Left colon (tissue), 2 donors: ENCODE results near the gene SLC26A11. TPM values are rescaled to one million over a fixed set of nuclear protein-coding genes. Genes with fewer than 3 reads are reported as not detected.
A peak's percentile ranks its signal among the peaks of the same experiment; 100 is the strongest.

Experiments
- ATAC-seq: fragments of 200-7000 bp; cut with Tn5 transposase; one replicate; pipeline ENCODE4 v1.9.1; 2020; ENCODE audit warnings: mild to moderate bottlenecking, moderate library complexity
- DNase-seq, 2 donors: peaks; one replicate each; pipeline ENCODE4 v3.0.0-alpha.2; 2020
- intact Hi-C, 2 donors: fragments of 100-400 bp; cut with DNase I in 1 of 2; cut with micrococcal nuclease in 1 of 2; formaldehyde crosslinking; loops; one replicate each; pipeline versions ENCODE4 v1.11.2 to v1.14.0; 2022; cut with DNase I, micrococcal nuclease
- long read RNA-seq: library from polyadenylated mRNA; unstranded; transcript quantifications from one replicate; pipeline ENCODE4 v2.0.0, GENCODE V29; 2021
- total RNA-seq, 2 donors: library from RNA; stranded (reverse); fragmentation: NEBNext Ultra II Directional; extraction: Animal tissue kit (Norgen Biotek cat#: 25700); gene quantifications; one replicate each; pipeline ENCODE4 v1.2.1, GENCODE V29; 2021
- donor health status: DM: no; HTN: no; CAD: no.
- donor health status: DM: yes; HTN: yes; CAD: no.

SLC26A11 gene
- 1 to 10 TPM; 9.4 to 10.0 TPM for total RNA-seq
- long read RNA-seq, partial matches to known transcripts: 10 of 14 reads
- long read RNA-seq, other reads (novel, unspliced or antisense): 2 of 14 reads

DNA sequence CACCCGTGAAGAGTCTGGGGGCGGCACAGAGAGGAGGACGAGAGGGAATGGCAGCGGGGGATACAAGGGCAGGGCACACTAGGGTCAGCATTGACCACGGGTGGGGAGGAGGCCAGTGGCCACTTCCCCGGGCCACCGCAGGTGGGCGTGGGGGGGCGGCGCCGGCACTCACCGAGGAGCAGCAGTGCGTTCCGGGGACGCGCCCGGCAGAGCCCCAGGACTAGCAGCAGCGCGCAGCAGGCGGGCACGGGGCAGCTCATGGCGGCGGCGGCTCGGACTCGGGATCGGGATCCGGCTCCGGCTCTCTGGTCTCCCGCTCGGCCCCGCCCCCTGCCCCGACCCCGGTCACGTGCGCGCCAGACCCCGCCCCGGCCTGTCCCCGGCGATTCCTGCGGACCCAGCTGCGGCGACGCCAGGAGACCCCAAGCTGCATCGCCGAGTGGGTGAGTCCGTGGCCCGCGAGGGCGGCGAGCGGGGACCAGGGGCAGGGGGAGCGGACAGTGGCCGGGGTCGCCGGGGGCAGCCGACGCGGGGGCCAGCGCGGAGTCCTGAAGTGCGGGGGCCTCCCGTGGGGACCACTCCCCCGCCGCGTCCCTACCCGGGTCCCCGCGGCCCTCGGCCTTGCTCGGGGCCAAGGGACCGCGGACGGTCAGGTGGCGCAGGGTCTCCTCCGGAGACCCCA lies at the start of gene SLC26A11, which contains the start of gene SGSH:
Gene SLC26A11, plus strand, starts transcription at position 374 of the 682 bp plus-strand sequence. CDS start 1,134 bp downstream, outside the sequence.
Gene SGSH, minus strand, starts transcription at position 280 of the 682 bp plus-strand sequence. Its CDS starts 20 bp downstream, at position 260.
- intact Hi-C loops: no loop called here
- DNase-seq (peak; percentile 77 to 89), ATAC-seq (peak; percentile 94)

GRCh38 chr17:80171681-80172080 lies 48.5 kb upstream of the SLC26A11 start:
- no peak for ATAC-seq
- intact Hi-C loops: no loop called here
- DNase-seq: no peak

GRCh38 chr17:80173126-80173525 lies 47.1 kb upstream of the SLC26A11 start:
- DNase-seq (no peak), ATAC-seq (no peak)
- intact Hi-C loops: no loop called here

DNA sequence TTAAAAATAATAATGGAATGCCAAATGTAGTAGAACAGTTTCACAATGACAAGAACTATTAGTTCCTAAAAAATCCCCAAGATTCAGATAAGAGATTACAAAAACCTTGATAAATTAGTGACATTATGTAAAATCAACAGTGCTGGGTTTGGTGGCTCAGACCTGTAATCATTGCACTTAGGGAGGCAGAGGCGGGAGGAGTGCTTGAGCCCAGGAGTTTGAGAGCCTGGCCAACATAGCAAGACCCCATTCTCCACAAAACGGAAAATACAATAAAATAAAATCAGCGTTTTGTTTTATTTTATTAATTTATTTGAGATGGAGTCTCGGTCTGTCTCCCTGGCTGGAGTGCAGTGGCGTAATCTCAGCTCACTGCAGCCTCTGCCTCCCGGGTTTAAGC lies 46.3 kb upstream of the SLC26A11 start:
- ATAC-seq (no peak), DNase-seq (no peak)
- intact Hi-C loops: no loop called here

DNA sequence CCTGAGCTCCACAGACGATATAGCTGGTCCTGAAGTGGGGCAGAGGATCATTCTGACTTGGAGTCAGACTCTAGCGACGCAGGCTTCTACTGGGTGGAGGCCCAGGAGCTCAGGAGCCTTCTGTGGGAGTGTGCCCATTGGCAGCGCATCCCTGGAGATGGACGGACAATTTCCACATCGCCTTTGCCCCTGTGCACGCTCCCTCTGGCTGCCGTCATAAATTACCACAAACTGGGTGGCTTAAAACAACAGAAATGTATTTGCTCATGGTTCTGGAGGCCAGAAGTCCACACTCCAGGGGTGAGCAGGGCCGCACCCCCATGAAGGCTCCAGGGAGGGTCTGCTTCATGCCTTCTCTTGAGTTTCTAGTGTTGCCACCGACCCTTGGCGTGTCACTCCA lies 43.5 kb upstream of the SLC26A11 start:
- DNase-seq (no peak), ATAC-seq (no peak)
- intact Hi-C loops: no loop called here

GRCh38 chr17:80177986-80178595 lies 42.1 kb upstream of the SLC26A11 start:
- peak; percentile 51 to 57 for DNase-seq
- peak; percentile 94 for ATAC-seq
- intact Hi-C loops: no loop called here

GRCh38 chr17:80180192-80180591 lies 40.0 kb upstream of the SLC26A11 start:
- no peak for ATAC-seq
- intact Hi-C loops: no loop called here

DNA sequence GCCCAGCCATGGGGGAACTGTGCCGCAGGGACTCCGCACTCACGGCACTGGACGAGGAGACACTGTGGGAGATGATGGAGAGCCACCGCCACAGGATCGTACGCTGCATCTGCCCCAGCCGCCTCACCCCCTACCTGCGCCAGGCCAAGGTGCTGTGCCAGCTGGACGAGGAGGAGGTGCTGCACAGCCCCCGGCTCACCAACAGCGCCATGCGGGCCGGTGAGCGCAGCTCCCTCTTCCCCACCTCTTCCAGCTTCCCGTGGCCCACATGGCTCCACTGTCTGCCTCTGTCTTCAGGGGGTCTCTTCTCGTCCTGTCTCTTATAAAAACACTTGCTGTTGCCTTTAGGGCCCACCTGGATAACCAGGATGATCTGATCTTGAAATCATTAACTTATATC lies 38.8 kb upstream of the SLC26A11 start:
- intact Hi-C loops: no loop called here
- DNase-seq: no peak
- ATAC-seq: no peak

More at GRCh38 chr17:80180192-80180591, 40.0 kb upstream of the SLC26A11 start:
- no peak for DNase-seq

- DNase-seq (no peak), ATAC-seq (no peak)
- intact Hi-C loops: no loop called here
These were observed 37.9 kb upstream of the SLC26A11 start for GRCh38 chr17:80182118-80182844.

DNA sequence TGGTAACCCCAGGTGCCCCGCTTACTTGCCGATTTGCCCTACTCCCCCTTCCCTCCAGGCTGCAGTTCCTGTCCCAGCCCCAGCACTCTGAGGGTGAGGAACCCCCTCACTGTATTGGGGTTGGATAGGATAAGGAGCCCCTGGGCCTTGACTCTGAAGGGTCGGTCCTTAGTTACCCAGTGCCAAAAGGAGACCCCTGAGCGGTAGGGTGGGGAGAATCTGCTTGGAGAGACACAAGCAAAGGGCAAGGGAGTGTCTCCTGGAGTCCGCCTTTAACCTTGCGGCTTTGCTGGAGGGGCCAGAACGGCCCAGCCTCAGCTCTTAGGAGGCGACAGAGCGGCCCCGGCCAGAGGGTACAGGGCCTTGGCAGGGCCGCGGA lies 37.4 kb upstream of the SLC26A11 start:
- DNase-seq: no peak
- no peak for ATAC-seq
- intact Hi-C loops: no loop called here

DNA sequence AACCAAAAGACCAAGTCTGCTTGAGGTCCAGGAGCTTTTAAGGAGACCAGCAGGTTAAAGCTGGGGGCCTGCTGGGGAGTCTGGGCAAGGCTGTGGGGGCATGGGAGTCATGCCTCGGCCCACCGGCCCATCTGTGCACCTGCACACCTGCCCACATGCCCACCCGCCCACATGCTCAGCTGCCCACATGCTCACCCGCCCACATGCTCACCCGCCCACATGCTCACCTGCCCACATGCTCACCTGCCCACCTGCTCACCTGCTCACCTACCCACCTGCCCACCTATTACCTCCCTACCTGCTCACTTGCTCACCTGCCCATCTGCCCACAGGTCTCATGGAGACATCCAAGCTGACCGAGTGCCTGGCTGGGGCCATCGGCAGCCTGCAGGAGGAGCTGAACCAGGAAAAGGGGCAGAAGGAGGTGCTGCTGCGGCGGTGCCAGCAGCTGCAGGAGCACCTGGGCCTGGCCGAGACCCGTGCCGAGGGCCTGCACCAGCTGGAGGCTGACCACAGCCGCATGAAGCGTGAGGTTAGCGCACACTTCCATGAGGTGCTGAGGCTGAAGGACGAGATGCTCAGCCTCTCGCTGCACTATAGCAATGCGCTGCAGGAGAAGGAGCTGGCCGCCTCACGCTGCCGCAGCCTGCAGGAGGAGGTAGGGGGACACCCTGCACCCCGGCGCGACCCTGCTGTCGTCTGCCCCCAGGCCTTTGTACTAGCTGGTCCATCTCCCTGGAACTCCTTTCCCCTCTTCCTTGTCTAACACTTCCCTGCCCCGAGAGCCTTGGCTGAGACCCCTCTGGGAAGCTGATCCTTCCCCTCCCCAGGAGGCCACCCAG lies 36.4 kb upstream of the SLC26A11 start:
- ATAC-seq: no peak
- no peak for DNase-seq
- intact Hi-C loops: no loop called here

DNA sequence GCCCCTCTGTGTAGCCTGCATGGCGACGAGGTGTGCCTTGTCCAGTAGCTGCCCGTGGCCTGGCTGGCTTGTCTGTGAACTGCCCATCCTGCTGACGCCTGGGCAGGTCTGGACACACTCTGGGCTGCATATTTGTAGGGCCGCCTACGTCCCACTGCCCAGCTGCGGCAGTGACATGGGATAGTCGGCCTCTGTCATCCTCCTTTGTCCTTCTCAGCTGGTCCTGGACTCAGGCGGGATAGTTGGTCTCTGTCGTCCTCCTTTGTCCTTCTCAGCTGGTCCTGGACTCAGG lies 35.9 kb upstream of the SLC26A11 start:
- ATAC-seq (no peak), DNase-seq (no peak)
- intact Hi-C loops: no loop called here

GRCh38 chr17:80185968-80186367 lies 34.3 kb upstream of the SLC26A11 start:
- no peak for DNase-seq
- ATAC-seq: no peak
- intact Hi-C loops: no loop called here

GRCh38 chr17:80187090-80187489 lies 33.1 kb upstream of the SLC26A11 start:
- intact Hi-C loops: no loop called here
- peak; percentile 10 for ATAC-seq
- no peak for DNase-seq

DNA sequence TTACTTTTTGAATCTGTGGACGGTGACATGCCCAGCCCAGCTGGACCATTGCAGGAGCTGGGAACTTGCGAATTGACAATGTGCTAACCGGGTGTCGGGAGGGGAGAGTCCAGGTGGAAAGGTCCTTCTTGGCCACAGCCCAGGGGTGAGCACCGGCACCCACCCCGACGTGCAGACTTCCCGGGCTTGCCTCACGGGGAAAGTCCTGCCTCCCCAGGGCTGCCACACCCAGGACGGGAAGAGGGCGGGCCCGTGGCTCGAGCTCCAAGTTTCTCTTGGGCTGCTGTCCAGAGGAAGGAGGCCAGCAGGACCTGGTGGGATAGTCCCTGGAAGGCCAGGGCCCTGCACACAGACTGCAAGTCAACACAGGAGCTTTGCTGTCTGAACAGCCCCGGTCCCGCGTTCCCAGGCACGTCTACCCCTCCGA lies 32.7 kb upstream of the SLC26A11 start:
- DNase-seq (peak; percentile 71 to 76), ATAC-seq (peak; percentile 90)
- intact Hi-C loops: no loop called here

DNA sequence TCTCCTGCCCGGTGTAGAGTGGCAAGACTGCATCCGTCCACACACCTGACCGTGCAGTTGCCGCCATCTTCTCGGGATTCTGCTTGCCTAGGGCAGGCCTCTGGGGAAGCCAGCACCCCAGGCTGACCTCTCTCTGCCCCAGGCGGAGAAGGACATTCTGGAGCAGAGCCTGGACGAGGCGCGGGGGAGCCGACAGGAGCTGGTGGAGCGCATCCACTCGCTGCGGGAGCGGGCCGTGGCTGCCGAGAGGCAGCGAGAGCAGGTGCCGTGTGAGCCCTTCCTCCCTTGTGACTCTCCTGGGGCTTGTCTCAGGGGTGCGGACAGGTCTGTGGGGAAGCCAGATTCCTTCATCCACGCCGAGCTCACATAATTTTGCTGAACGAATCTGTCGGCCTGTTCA lies 30.6 kb upstream of the SLC26A11 start:
- intact Hi-C loops: no loop called here
- no peak for ATAC-seq
- no peak for DNase-seq

- ATAC-seq (no peak), DNase-seq (no peak)
- intact Hi-C loops: no loop called here
These were observed 29.5 kb upstream of the SLC26A11 start for GRCh38 chr17:80190716-80191115.

GRCh38 chr17:80191192-80191591 lies 29.0 kb upstream of the SLC26A11 start:
- intact Hi-C loops: no loop called here
- no peak for ATAC-seq
- no peak for DNase-seq
